ENCODE measurements around the gene TPCN1.

The TPCN1 gene

DNA sequence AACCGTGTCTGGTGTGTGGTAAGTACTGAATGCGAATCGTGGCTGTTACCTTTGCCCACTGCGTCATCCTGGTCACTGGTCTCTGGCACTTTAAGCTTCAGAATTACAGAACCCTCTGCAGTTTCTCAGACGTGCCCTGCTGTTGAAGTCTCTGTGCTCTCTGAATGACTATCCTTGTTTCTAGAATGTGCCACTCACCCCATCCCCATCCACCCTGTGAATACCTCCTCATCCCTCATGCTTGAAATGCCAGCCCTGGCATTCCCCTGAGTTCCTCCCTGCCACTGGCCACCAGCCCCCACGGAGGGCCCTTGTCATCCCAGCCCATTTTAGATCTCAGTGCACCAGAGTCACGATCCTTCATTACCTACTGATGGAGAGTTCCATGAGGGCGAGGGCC lies 21.3 kb downstream of the TPCN1 start:
- DNase-seq, result no peak

DNA sequence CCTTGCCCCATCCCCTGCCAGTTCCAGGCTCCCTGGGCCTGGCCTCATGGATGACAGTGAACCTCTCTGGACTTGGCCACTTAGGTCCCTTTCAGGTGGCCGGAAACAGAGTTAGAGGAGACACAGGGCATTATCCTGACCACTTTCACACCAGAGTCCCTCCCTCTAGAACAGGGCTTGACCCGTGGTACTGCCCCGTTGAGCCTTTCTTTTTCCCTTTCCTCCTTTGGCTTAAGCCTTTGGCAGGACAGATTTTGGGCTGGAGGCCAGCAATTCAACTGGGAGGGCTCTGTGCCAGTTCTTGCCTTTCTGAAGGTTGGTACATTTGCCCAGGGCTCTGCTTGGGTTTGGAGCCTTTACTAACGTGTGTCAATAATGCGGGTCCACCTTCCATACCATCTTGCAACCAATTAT lies 22.8 kb downstream of the TPCN1 start:
- peak; percentile 68 for DNase-seq

DNA sequence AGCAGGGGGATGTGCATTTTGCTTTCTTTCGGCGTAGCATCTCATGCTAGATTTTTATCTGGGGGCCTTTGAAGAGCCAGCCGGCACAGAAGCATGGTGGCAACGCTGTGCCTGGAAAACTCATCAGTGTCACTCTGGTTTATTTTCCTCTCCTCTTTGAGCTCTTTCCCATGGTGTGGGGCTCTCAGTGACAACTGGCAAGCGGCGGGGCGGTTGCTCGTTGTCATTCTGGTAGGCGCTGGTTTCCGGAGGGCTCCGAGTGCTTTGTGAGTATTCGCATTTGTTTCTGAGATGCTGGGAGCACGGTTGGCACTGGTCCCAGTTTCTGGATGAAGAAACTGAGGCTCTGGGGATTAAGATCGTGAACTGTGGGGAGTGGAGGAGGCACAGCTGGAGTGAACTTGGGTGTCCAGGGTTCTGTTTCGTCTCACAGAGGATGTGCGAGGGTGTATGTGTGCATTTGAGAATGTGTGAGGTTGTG lies 23.3 kb downstream of the TPCN1 start:
- no peak for DNase-seq

DNA sequence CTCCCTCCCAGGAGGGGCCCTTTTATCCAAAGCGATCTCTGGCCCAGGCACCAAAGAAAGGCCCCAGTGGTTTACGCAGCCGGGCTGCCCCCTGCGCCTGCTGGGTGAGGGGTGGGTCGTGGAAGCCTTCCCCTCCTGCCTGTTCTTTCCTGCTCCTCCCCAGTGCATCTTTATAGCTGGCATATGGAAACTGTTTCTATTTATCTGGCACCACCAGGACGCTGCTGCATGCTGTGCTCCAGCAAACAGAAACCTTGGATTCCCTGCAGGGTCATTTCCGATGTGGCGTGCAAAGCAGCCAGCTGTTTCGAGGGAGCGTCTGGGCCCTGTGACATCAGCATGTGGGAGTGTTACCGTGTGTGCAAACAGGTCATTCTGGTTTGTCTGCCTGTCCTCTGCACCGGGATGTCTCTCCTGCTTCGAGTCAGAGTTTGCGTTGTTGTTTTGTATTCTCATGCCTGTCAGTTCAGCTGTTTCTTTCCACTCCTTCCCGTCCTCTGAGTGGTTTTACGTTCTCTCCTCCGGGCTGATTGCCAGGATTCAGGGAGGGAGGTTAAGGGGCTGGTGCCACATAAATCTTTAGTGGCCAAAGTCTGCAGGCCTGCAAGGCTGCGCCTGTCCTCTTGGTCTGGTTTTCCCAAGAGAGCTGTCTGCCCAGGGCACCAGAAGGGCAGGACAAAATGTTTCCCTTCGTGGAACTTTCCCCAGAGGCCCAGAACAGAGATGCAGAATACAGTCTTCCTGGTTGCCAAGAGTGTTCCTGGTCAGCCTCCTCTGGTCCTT lies 24.6 kb downstream of the TPCN1 start:
- DNase-seq, result peak; percentile 81

DNA sequence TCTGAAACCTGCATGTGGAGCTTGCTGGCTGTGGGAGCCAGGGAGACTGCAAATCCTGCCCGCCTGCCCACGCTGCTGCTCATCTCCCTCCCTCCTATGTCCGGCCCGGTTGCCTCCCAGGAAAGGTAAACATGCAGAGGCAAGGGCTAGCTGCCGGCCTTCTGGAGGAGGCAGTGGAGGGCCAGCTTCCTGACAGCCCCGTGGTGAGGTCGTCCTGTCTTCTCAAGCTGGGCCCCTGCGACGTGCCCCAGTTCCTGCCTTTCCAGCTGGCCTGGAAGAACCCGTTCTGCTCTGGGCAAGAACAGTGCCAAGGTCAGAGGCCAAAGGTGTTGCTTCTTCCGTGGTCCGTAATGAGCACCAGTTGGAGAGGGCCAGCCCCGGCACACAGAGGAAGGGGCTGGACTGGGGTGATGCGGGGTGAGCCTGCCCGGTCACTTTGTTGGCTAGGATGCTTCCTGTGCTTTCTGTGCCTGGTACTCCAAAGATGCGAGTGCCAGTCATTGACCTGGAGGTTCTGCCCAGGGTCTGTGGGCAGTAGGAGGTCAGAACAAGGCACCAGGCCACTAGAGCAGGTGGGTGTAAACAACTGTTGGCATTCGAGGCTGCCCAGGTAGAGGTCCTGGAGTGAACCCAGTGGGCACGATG lies 25.3 kb downstream of the TPCN1 start:
- no peak for DNase-seq

DNA sequence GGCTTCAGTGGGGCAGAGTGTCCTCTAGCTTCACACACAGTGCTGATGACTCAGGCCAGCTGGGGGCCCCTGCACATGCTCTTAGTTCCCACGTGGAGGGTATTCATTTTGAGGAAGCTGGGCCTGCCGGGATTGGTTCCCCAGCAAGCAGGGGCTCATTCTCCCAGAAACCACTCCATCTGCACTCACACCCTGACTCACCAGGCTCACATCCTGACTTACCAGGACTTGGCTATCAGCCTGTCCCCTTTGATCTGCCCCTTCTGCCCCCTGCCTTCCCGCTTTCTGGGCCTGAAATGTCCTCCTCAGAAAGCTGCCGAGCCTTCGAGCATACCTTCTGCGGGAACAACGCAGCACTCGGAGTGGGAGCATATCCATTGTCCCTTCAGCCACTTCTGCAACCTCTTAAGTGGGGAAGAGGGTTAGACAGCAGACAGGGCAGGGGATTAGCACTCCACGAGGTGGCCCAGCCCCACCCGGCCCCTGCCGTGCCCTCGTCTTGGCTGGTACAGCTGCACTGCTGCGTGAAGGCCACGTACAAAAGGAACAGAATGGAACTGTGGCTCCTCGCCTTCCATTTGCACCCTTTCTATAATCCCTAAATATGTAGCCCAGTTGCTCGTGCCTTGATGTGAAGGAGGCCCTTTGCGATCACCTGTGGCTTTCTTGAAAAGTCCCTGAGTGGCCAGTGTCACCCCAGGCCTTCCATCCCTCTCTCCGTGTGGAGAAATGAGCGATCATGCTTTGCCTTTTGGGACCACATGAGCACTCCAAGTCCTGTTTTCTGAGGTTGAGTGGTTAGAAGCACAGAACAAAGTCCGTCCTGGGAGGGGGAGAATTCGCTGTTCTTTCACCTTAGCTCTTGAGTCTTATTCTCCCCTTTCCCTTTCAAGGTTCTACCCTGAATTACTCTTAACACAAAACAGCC lies 26.1 kb downstream of the TPCN1 start:
- no peak for DNase-seq

DNA sequence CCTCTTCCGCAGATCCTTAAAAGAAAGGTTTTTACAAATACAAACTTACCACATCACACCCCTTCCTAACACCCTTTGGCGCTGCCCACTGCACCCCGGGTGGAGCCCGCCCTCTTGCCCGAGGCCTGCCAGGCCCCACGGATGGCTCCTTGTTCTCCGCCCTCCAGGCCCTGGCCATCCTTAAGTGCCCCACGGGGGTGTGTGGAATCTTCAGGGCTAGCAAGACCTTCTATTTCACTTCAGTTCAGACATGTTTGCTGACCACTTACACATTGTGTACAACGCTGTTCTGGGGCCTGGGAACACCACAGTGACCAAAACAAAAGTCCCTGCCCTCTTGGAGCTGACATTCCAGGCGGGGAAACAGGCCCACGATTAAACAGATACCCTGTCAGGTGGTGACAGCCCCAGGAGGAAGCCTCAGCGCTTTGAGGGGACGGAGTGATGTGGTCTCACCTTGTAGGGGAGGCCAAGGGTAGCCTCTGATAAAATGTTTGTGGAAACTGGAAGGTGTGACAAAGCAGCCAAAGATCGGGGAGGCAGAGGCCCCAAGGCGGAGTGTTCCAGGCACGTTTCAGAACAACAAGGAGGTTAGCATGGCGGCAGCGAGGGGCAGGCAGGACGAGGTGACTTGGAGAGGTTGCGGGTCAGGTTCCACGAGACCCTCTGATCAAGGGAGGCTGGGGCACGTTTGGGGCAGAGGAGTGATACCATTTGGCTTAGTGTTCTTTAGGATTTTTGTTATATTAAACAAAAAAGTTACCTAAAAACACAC lies 27.0 kb downstream of the TPCN1 start:
- DNase-seq, result no peak

DNA sequence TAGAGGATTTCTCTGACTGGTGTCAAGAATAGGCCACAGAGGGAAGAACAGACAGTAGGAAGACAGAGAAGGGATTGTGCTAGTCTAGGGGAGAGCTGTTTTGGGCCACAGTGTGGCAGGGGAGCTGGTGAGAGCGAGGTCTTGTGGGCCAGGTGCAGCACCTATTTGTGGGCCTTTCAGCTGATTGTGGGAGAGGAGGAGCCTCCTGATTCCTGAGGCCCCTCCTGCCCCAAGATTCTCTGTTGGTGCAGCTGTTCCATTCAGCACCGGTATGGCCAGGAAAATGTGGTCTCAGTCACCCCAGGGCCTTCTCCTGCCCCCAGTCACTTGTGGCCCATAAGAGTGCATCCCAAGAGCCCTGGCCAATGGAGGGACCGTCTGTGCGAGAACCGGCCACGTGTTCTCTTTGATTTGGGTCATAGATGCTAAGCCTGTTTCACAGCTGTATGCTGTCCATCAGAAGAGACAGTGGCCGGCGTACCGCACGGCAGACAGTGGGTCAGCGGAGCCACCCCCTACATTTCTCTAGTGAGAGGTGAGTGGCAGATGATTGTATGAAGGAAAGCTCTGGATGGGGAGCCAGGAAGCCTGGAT lies 27.7 kb downstream of the TPCN1 start:
- DNase-seq, result no peak

DNA sequence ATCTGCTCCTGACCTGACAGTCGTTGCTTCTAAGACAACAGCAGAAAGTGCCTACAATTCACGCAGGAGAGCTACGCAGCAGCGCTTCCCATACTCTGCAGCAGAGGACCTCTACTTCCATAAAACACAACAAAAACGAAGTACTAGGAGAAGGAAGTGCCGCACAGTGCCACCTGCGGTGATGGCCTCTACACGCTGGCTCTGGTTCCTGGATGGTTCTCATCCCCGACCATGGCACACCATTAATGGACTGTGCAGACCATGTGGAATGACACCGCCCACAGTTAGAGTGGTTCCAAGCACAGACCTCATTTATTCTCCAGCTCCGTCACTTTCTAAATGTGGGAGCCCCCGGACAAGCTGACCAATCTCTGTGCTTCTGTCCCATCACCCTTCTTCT lies 28.3 kb downstream of the TPCN1 start:
- no peak for DNase-seq

DNA sequence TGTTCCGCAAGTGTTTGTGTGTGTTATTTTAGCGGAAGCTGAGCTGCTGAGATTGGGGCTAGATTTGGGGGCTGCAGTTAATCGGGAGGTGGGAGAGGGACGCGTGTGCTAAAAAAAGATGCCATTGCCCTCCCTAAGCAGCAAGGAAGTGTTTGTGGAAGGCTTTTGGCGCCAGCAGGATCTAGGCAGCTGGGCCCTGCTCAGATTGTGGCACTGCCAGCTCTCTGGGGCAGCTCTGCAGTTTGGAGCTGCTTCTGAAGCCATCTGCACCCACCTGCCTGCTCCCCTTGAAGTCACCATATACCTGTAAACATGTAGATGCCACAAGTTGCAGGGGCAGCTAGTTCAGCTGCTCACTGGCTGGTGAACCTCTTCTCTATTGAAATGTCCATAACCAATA lies 28.8 kb downstream of the TPCN1 start:
- DNase-seq, result no peak

DNA sequence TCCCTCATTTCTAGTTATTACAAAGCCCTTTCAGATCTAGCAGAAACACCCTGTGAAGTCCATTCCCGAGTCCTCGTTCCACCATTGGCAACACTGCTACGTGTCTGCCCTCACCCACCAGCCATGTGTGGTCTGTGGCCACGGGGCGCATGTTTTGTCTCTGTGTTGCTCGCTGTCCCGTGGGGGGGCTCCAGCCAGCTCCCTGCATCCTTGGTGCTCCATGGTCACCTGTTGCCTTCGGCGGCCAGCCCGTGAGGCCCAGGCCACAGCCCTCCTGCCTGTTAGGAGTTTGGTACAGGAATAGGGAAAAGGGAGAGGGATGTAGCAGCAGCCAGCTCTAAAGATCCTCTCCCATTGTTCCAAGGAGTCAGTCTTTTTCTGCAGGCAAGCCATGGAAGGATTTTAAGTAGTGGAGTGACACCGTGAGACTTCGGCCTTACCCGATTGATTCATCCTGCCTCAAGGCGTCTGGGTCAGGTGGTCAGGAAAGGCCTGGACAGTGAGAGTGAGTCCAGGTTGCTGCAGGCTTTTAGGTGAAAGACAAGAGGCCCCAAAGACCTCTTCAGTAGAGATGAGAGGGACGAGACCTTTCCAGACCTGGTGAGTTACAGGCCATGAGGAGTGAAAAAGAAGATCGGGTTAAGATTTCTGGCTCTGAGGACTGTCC lies 30.3 kb downstream of the TPCN1 start:
- DNase-seq, result no peak

DNA sequence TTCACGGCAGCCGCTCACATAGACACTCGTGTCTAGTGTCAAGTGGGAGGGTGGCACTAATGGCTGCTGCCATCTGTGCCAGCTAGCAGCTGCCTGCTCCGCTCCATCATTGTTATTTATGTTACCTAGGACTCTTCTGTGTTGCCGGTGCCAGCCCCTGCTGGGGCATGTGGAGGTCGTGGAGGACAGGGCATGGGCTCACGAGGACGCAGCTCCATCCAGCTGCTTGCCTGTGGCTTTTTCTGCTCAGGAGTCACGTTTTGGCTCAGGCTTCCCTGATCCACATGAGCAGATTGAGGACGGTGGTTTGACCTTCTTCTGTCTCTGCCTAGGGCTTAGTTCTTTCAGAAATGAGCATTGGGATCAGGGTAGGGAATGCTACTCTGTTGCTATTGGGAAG lies 31.2 kb downstream of the TPCN1 start:
- no peak for DNase-seq

DNA sequence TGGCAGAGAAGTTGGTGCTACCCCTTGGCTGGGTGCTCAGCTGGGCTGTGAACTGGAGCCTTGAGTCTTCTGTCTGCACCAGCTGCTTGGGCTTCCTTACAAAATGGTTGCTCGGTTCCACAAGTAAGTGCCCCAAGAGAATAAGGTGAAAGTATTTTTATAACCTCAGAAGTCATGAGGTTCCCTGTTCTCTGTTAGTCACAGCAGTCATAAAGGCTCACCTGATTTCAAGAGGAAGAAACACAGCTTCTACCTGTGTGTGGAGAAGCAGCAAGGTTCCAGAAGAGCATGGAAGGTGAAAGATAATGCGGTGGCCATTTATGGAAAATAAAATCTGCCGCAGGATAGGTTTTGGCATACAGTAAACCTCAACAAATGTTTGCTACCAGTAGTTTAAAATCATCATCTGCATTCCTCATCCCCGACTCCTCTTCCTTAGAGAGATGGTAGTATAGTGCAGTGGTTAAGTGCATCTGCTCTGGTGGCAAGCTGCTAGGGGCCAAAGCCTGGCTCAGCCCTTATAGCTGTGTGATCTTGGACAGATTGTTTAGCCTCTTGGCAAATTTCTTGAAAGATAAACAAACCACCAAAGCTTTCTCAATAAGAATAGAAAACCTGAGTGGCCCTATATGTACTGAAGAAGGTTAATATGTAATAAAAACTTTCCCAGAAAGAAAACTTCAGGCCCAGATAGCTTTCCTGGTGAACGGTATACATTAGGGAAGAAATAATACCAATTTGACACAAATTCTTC lies 32.4 kb downstream of the TPCN1 start:
- no peak for DNase-seq

DNA sequence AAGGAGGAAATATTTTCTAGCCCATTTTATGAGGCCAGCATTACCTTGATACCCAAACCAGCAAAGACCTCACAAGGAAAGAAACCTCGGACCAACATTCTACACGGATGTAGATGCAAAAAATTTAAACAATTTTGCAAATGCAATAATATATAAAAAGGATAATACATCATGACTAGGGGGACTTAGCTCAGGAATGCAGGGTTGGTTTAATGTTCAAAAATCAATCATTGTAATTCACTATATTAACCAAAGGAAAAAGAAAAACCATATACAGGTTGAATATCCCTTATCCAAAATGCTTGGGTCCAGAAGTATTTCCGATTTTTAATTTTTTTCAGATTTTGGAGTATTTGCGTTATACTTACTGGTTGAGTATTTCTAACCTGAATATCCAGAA lies 33.0 kb downstream of the TPCN1 start:
- DNase-seq, result no peak

DNA sequence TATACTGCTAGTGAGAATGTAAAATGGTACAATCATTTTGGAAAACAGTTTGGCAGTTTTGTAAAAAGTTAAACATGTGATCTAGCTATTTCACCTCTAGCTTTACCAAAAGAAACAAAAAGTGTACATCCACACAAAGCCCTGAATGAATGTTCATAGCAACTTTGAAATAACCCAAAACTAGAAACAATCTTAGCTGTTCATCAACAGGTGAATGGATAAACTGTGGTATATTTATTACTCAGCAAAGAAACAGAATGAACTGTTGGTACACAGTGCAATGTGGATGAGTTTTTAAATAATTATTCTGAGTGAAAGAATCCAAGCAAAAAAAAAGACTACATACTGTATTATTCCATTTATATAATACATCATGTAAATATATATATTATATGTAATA lies 36.3 kb downstream of the TPCN1 start:
- no peak for DNase-seq

DNA sequence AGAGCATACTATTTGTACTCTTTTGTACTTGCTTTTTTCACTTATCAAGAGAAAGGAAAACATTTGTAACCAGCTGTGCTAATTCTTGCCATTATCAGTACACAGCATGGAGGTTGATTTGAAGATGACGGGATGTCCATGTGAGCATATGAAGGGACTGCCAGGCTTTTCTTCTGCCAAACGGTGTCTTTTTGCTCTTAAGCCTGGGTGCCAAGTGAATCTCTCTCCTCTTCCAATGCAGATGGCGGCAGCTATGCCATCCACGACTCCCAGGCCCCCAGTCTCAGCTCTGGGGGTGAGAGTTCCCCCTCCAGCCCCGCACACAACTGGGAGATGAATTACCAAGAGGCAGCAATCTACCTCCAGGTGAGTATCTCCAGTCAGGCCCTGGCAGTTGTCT lies 38.9 kb downstream of the TPCN1 start:
- peak; percentile 58 for DNase-seq

DNA sequence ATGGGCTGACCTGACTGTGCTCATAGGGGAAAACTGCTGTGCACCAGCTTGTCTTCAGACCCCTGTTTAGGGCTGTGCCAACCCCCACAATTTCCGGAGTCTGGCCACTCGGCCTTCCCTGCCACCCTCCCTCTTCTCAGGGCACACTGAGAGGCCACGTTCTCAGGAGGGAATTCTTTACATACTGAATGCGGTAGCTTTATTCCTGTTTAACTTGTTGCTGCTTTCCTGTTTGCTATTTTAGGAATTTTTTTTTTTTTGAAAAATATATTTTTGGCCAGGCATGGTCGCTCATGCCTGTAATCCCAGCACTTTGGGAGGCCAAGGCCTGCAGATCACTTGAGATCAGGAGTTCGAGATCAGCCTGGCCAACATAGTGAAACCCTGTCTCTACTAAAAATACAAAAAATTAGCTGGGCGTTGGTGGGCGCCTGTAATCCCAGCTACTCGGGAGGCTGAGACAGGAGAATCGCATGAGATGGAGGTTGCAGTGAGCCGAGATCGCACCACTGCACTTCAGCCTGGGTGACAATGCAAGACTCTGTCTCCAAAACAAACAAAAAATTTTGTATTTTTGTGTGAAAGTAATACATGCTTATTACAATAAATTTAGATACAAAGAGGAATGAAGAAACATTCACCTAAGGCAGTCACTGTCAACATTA lies 39.5 kb downstream of the TPCN1 start:
- no peak for DNase-seq

DNA sequence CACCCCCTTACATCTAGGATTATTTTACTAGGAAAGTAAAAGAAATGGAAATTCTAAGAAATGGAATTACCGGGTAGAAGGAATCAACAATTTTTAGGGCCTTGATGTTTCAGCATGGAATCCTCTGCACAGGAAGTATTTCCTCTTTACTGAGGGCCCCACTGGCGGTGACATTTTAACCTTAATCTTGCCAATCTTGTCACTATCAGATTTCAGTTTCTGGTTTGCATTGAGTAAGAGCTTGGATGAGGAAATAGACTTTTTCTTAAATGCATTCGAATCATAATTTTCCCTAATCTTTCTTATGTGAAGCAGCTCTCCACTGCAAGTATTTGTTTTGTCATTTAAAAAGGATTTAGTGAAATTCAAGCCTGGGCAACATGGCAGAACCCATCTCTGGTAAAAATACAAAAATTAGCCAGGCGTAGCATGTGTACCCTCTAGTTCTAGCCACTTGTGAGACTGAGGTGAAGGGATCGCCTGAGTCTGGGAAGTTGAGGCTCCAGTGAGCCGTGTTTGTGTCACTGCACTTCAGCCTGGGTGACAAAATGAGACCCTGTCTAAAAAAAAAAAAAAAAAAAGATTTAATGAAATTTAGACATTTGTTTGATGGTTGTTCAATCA lies 40.7 kb downstream of the TPCN1 start:
- no peak for DNase-seq

DNA sequence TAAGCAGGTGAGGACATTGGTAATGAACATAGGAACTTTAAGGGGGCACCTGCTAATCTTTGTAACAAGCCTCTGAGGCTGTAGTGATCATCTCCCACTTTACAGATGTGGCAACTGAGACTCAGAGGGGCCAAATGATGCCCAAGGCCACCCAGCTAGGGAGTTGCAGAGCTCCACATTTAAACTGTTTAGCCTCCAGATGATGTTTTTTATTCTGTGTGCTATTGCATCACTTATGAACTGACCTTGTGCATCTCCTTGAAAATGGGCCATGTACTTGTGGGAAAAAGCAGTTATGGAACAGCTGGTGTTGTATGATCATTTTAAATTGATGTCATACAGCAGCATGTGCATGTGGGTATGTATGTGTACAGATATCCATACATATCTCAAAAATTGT lies 41.4 kb downstream of the TPCN1 start:
- no peak for DNase-seq

DNA sequence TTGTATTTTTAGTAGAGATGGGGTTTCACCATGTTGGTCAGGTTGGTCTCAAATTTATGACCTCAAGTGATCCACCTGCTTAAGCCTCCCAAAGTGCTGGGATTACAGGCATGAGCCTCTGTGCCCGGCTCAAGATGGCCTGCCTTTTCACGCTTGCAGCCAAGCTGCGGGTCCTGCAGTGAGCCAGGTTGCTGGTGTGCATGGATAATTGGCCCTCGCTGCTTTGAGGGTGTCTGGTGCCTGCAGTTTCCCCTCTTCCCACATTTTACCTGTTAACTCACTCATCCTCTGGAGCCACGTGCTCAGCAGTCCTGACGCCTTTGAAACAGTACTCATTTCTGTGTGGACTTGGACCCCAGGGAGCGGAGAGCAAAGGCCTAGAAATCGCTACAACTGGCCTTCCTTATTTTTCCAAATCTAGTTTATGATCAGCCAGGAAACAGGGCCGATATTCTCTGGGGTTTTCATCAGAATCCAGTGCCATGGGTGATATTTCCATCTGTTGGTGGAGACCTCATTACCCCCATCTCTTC lies 42.2 kb downstream of the TPCN1 start:
- no peak for DNase-seq

Data from NCI-H446 treated with DMSO at 0.1 percent for 48 hours (cell line).